Left ventricle myocardium inferior (tissue), 1 donor: ENCODE results near the gene SRRM1. TPM values are rescaled to one million over a fixed set of nuclear protein-coding genes. Genes with fewer than 3 reads are reported as not detected.

ENCODE experiments used
- DNase-seq: peaks from one replicate; pipeline ENCODE4 v3.0.0-alpha.2; 2020
- H3K27ac ChIP-seq: fragments of 200-600 bp; replicated peaks from 2 replicates; pipeline ENCODE4 v1.8.0; 2021
- H3K27me3 ChIP-seq: fragments of 200-600 bp; 2 replicates; pipeline ENCODE4 v1.8.0; 2021; ENCODE audit warnings: low read depth
- H3K36me3 ChIP-seq: fragments of 200-600 bp; 2 replicates; pipeline ENCODE4 v1.8.0; 2021
- H3K4me1 ChIP-seq: fragments of 200-600 bp; 2 replicates; pipeline ENCODE4 v1.8.0; 2021
- H3K4me3 ChIP-seq: fragments of 200-600 bp; 2 replicates; pipeline ENCODE4 v1.8.0; 2021; ENCODE audit warnings: mild to moderate bottlenecking, moderate library complexity
- H3K9me3 ChIP-seq: fragments of 200-600 bp; replicated peaks from 2 replicates; pipeline ENCODE4 v1.8.0; 2021
- intact Hi-C: fragments of 100-400 bp; cut with micrococcal nuclease; formaldehyde crosslinking; loops from one replicate; pipeline ENCODE4 v1.11.0; 2022
- total RNA-seq: library from RNA; stranded (reverse); fragmentation: NEBNext Ultra II Directional; extraction: Animal tissue kit (Norgen Biotek cat#: 25700); gene quantifications from one replicate; pipeline ENCODE4 v1.2.1, GENCODE V29; 2021
- TF ChIP-seq, protein P1 (sequence below): fragments of 200-600 bp; IDR thresholded peaks from 2 replicates; pipeline ENCODE4 v1.8.0; 2021; ENCODE audit warnings: antibody characterized with exemption, mild to moderate bottlenecking, borderline replicate concordance
- donor health status: DM: no; HTN: yes; CAD: no; lungs with severe emphysema.

Gene SRRM1
- total RNA-seq, 1 donor from 2014 or later: 60.8 TPM

GRCh38 chr1:24656046-24656445 lies 12.9 kb downstream of the SRRM1 start:
- no peak overlapping the region for H3K4me3 ChIP-seq
- intact Hi-C loops: loop anchor here (10.0 kb wide), 1 partner anchor 569 kb away; no protein-coding TSS in a partner anchor
- no peaks in the 10 kb centered on the region for H3K9me3 ChIP-seq
- H3K27me3 ChIP-seq: no peaks in the 10 kb centered on the region
- H3K36me3 ChIP-seq: peaks cover 98% of the 10 kb centered on the region
- H3K27ac ChIP-seq: no peak overlapping the region
- peaks cover 22% of the 10 kb centered on the region for H3K4me1 ChIP-seq
- DNase-seq: no peak
- TF ChIP-seq, protein P1, sequence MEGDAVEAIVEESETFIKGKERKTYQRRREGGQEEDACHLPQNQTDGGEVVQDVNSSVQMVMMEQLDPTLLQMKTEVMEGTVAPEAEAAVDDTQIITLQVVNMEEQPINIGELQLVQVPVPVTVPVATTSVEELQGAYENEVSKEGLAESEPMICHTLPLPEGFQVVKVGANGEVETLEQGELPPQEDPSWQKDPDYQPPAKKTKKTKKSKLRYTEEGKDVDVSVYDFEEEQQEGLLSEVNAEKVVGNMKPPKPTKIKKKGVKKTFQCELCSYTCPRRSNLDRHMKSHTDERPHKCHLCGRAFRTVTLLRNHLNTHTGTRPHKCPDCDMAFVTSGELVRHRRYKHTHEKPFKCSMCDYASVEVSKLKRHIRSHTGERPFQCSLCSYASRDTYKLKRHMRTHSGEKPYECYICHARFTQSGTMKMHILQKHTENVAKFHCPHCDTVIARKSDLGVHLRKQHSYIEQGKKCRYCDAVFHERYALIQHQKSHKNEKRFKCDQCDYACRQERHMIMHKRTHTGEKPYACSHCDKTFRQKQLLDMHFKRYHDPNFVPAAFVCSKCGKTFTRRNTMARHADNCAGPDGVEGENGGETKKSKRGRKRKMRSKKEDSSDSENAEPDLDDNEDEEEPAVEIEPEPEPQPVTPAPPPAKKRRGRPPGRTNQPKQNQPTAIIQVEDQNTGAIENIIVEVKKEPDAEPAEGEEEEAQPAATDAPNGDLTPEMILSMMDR: no peak

GRCh38 chr1:24657781-24658180 lies 14.7 kb downstream of the SRRM1 start:
- H3K4me3 ChIP-seq: no peak overlapping the region
- no peaks in the 10 kb centered on the region for H3K9me3 ChIP-seq
- no peaks in the 10 kb centered on the region for H3K27me3 ChIP-seq
- no peak overlapping the region for H3K27ac ChIP-seq
- peaks cover 98% of the 10 kb centered on the region for H3K36me3 ChIP-seq
- peaks cover 22% of the 10 kb centered on the region for H3K4me1 ChIP-seq
- intact Hi-C loops: loop anchor here (10.0 kb wide), 1 partner anchor 567 kb away; no protein-coding TSS in a partner anchor
- no peak for DNase-seq
- TF ChIP-seq, protein P1: no peak

DNA sequence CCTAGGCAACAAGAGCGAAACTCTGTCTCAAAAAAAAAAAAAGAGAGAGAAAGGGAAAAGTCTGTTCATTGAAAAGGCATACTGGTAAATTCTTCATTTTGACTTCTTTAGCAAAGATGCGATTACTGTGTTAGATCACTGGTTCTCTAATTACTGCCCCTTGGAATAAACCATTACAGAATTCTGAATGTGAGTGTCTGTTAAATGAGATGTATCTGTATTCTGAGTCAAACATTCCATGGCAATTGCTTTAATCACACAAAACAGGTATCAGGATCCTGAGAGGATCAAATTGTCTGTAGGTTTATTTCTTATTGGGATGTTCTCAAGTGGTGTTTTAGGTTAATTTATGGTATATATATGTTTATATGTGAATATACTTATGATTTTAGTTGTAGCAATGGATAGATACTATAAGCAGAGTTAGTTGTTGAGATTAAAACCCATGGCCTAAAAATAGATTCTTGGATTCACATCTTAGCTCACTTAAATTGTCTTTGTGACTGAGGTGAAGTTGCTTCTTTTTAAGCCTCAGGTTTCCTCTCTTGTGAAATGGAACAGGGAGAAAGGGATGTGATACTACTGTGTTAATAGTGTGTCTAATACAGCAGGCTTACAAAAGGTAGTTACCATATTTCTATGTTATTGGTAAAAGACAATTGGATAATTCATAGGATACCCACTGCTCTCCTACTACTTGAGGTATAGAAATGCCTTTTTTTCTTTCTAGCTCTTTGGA lies 16.2 kb downstream of the SRRM1 start:
- Histone ChIP-seq H3K27me3 (no peaks in the 10 kb centered on the region), H3K27ac (no peak overlapping the region), H3K4me3 (no peak overlapping the region), H3K36me3 (peaks cover 98% of the 10 kb centered on the region), H3K9me3 (no peaks in the 10 kb centered on the region), H3K4me1 (peaks cover 26% of the 10 kb centered on the region)
- TF ChIP-seq, protein P1: no peak
- no peak for DNase-seq
- intact Hi-C loops: loop anchor here (10.0 kb wide), 1 partner anchor 565 kb away; no protein-coding TSS in a partner anchor

GRCh38 chr1:24659993-24660665 lies 17.0 kb downstream of the SRRM1 start:
- Histone ChIP-seq H3K4me1 (peaks cover 29% of the 10 kb centered on the region), H3K27ac (no peak overlapping the region), H3K36me3 (peaks cover 98% of the 10 kb centered on the region), H3K27me3 (no peaks in the 10 kb centered on the region), H3K9me3 (no peaks in the 10 kb centered on the region), H3K4me3 (no peak overlapping the region)
- intact Hi-C loops: loop anchor here (10.0 kb wide), 1 partner anchor 565 kb away; no protein-coding TSS in a partner anchor
- TF ChIP-seq, protein P1: no peak
- DNase-seq: no peak

- no peak for DNase-seq
- Histone ChIP-seq H3K27ac (no peak overlapping the region), H3K4me3 (no peak overlapping the region), H3K27me3 (no peaks in the 10 kb centered on the region), H3K9me3 (no peaks in the 10 kb centered on the region), H3K4me1 (peaks cover 8% of the 10 kb centered on the region), H3K36me3 (peaks cover 99% of the 10 kb centered on the region)
- TF ChIP-seq, protein P1: no peak
- intact Hi-C loops: no loop called here
Measured at GRCh38 chr1:24664507-24665033, 21.5 kb downstream of the SRRM1 start.
